HG02623 (cell line): Measurements from ENCODE around the gene DCC.

Experiments used
- ATAC-seq: cut with Tn5 transposase; IDR thresholded peaks from one replicate; pipeline ENCODE4 v1.9.1; 2021; ENCODE audit warnings: moderate library complexity; ENCODE audit not compliant: unreplicated experiment

The DCC gene

DNA sequence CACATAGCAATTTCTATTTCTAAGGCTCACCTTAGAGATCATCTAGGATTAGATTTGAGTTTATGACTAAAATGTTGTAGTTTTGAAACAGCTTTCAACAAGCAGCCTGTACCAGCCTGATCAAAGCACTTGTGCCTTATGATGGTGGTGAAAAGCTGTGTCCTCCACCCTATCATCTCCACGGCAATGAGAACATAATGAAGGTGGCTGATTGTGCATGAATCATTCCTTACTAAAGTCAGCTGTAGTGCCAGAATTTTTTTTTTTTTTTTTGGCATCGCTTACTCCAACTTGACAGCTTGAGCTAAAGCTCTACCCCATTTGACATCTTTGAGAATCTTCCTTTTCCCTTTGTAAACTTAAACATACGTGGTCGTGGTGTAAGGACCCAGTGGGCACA, 86.0 kb downstream of the DCC start:
- ATAC-seq: no peak

DNA sequence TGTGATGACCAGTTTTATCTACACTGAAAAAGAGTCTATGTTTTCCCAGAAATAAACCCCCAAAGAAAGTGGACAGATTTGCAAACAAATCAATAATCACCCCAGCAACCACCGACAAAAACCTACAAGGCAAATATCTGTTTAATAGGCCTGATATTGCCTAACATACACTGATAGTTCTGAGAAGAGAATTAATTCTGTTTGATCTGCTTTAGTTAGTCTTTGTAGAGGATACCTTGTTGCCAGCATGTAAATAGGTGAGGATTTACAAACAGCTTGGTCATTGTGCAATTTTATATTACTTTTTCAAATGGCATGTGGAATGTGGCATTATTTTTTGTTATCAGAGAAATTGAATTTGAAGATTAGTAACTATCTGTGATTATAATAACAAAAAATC, 86.5 kb downstream of the DCC start:
- ATAC-seq: no peak

DNA sequence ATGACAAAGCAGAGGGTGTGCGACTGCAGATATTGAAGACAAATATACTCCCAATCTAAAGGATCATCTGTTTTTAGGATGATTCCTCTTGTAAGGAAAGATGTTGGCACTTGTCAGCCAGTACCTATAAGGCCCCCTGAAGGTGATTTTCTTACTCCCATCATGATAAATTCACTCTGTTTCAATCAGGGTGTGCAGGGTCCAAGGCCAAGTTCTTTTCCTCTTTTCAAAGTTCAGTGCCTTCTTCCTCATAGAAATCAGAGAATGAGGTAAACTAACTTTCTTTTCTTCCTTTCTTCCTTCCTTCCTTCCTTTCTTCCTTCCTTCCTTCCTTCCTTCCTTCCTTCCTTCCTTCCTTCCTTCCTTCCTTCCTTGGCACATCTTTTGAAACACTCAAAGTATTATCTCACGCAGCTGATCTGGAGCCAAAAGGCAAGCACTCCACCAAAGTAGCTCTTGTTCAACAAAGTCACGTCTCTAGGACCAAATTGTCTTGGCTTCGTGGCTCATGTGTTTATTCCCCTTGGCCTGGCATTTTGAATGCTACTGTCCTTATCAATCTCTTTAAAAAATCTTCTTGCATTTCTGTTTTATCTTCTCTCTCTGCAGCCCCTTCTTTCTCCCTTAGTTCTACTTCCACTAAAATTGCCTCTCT, 87.7 kb downstream of the DCC start:
- ATAC-seq: no peak

DNA sequence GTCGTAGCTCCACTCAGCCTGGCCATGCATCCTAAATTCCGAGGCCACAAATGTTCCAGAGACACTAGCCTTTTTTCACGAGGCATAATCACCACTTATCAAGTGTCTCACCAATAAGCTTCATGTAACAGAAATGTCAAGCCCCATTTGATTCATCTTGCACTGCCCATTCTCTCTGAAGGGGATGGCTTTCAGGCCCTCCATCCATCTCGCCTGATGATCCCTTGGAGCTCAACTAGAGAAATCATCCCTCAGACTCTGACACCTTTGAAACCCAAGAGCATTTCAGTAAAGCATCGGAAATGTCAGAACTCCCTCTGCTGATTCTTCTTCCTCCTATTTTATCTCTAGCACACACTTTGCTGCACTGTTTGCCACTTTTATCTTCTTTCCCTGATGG, 91.7 kb downstream of the DCC start:
- no peak for ATAC-seq

DNA sequence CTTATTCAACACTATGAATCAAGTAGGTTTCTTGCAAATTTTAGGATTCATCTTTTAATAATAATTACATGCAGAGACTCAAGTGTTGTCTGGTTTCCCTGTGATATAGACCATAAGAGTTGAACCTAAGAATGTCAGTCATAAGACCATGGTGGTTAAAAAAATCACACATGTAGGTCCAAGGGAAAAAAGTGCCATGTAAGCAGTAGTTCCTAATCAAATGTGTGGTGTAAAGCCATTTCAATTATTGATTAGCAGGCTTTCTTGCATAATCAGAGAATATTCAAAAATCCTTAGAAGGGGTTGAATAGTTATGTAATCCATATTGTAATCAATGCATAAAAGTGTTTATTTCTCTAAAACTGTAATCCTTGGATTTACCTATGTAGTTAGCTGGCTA, 93.8 kb downstream of the DCC start:
- ATAC-seq: no peak

DNA sequence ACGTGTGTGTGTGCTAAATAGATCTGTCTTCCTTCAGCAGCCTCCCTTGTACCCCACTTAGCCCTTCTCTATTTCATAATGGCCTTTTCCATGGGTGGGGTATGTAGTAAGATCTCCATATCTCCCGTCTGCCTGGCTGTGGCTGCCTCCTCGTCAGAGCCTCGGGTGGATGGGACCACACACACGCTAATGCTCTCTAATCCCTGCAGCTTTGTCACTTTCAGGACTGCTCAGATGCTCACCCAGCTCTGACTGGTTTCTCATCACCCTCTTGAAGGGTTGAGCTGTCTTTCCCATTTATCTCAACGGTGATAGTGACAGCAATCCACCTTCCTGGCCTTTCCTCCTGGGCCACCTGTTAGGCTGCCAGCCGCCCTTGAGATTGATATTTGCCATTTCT, 95.3 kb downstream of the DCC start:
- no peak for ATAC-seq

DNA sequence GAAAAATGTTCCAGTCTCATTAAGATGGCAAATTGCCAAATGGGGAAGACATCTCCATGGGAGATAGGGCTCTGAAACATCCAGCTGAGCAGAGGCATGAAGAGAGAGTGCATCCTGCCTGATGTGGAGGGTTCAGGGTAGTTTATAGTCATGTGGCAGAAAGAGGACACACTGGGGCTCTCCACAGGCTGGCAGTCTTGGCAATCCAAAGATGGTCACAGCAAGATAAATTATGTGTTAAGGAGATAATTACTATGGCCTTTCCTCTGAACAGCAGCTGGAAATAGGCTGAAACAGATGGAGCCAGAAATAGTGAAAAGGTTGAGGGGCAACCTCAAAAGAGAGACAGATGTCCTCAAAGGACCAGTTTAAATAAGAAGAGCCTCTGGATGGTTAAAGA, 97.2 kb downstream of the DCC start:
- ATAC-seq: no peak

DNA sequence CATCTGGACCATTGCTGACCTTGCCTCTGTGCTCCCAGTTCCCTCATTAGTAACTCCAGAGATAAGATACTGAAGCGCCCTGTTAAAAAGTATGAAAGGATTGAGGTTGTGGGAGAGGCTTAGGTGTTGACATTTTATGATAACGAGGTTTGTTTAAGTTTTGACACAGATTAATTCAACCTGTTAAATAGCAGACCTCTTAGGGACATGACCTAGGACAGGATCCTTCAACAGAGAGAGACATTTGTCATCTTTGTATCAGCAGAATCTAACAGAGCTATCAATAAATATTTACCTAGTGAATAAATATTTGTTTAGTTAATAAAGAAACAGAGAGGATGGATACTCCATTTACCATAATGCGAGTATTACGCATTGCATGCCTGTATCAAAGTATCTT, 99.5 kb downstream of the DCC start:
- no peak for ATAC-seq

DNA sequence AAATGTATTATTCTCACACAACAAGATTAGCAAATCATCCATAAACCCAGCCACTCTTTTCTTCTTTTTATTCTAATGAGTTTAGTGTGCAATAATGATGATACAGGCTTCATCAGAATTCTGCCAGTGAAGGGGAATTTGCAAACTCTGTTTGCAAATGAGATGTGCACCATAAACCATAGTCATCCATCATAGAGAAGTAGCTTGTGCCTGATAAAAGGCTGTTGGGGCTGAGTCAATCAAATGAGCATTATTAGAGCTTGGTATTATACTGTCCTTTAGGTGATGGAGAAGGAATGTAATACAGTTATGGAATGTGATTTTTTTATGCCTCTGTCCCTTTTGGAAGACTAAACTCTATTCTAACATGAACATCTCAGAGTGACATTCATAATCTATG, 101.8 kb downstream of the DCC start:
- ATAC-seq: no peak

DNA sequence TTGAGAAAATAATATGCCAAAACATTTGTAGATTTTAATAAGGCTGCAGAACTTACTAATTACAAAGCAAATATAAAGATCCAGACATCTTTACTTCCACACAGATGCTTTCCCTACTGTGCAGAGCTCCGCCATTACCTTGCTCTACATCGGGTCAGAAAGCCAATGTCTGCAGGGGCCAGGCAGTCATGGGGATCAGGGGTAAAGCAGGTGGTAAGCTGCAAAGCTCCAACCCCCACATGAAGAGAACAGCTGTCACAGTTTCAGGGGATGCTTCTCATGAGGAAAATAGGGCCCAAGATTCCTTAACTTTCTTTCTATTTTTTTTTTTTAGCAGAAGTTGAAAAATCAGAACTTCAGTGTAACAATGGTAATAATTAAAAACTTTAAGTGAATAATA, 102.7 kb downstream of the DCC start:
- ATAC-seq: no peak

DNA sequence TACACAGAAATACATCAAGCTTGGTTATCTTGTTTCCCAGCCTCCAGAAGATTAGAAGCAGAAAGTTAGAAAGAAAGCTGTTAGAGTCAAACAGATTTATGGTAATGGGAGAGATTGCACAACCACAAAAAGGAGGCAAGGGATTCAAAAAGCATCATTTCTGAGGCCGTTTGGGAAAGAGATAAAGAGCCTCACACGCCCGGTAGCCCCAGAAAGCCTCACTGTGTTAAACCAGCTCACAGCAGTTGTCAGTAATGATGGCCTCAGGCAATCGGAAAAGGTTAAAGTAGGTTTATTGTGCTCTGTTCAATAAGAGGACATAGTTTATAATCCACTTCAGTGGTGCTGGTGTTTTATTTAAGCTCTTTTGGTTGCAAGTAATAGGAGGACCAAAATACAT, 111.3 kb downstream of the DCC start:
- ATAC-seq: no peak

DNA sequence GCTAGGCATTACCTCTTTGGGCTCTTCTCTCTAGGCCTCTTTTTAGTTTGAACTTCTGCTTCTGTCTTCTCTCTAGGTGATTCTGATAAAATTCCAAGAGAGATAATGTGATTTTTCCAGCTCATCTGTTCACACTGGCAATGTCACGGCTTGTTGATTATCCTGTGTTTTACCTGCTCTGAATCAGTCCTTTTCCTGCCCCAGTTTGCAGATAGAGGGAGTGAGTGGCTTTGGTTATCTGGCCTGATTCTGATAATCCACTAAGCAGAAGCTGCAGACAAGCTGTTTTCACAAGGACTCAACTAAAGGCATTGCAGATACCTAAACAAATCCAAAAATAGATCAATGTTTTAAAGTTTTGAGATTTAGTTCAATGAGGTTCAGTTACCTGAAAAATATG, 111.9 kb downstream of the DCC start:
- no peak for ATAC-seq

DNA sequence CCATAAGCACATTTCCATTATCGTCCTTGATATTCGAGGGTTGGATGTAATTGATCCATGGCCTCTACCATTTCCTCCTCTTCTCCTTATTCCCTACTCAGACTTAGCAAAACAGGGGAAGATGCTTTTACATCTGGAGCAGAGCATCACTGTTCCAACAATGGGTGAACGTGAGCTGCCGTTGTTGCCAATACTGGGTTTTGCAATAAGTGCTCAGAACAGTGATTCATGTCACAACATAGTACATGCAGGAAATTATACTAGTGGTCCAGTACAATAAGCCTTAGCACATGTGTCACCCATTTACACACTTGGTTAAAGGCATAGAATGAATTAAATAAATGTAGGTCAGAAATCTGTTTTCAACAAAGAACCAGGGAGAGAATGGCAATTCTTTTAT, 112.4 kb downstream of the DCC start:
- ATAC-seq: no peak

DNA sequence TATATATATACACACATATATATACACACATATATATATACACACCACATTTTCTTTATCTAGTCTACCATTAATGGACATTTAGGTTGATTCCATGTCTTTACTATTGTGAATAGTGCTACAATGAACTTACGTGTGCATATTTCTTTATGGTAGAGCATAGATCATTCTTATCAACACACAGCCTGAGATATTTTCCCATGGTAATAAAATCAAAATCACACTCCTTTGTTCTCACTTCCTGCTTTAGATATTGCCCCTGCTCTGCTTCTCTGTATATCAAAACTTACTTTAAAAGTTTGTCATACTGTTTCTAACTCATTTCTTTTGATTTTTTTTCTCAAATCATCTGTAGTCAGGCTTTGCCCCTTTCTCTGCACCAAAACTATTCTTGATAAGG, 119.9 kb downstream of the DCC start:
- no peak for ATAC-seq

DNA sequence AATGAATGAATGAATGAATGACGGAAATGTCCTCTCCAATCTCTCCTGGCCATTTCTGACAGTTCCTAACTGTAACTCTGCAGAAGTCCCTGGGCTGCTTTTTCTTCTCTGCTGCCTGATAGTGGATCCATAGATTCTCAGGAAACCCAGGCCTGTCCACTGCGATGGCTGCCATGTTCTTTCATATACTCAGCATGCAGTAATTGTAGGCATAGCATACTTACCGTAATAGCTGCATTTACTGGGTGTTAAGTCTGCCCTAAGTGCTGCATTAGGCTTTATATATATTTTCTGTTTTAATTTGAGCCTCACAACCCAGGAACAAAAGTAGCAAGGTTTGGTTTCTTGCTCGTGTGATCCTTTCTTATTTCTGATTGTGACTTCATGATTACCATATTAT, 122.9 kb downstream of the DCC start:
- no peak for ATAC-seq

DNA sequence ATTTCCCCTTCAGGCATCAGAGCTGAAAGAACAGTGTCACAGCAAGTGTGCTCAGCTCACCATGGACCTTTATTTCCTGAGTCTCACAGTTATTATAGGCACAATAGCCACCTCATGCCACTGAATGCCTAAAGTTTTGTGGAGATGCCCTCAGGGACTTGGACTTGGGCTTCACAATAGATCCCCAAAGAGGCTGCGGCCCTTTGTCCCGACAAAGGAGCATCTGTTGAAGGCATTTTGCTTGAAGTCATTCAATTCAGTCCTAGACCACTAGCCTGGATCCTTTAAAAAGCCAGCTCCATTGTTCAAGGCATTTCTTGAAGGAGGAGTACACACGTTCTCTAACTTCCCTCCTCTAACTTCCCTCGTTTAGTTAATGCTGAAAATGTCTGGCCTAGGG, 125.4 kb downstream of the DCC start:
- ATAC-seq: no peak

DNA sequence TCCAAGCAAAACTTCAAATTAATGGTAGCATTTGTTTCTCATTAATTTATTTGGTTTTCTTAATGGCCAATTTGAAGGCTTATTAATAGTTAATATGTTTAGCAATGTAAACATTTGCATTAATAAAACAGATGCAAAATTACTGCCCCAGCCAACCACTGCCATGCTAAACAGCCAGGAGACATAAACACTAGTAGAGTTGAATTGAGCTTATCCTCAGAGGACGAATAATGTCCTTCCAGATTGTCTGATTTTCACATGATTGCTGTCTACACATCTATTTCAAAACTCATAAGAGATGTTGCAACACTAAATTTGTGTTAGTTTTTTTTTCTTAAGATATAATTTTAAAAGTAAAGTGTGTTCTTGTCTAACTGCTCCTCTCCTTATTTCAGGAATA, 128.5 kb downstream of the DCC start:
- no peak for ATAC-seq

DNA sequence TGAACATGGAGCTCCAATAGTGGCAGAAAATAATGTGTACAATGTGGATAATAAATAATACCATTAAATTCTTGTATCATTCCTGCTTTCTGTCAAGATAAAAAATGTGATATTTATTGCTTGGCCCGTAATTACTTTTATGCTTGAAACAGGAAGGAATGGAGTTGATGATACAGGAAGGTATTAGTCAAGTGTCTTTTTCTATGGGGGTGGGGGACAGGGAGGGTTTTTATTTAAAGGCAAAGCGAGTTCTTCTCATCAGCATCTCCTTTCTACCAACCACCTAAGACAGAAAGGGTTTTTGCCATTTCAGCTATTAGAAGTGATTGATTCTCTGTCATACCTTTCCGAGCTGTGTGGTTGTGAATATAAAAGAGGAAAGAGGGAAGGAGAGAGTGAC, 135.3 kb downstream of the DCC start:
- no peak for ATAC-seq

DNA sequence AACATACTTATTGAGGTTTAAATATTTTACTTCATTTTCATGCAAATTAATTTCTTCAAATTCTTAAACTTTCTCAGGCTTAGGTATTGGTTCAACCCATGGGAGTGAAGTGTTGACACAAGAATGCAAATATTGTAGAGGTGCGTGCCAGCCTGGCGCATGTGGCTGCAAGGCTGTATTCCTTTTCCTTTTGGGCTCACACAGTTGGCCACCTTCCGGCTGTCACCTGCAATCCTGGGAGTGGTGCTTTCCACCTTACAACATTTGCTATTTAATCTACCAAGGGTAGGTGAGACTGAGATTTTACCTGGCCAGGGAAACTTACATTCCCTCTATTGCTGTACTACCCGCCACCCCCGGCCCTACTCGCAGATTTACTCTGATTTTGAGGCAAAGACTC, 141.1 kb downstream of the DCC start:
- no peak for ATAC-seq

DNA sequence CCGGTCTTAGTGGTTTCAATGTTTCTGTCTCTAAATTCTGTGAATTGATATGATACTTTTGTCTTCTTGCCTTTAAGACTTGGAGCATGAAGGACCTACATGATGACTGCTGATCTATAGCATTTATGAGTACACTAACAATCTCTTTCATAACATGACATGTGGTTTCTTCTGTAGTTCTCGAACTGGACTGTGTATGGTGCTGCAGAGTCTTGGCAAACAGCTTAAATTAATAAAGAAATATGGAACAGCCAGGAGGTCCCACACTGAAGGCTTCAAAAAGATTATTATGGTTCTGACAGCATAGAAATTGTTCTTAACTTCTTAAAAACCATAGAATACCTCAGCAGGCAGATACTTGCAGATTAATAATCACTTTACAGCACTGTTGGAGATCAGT, 145.0 kb downstream of the DCC start:
- no peak for ATAC-seq

DNA sequence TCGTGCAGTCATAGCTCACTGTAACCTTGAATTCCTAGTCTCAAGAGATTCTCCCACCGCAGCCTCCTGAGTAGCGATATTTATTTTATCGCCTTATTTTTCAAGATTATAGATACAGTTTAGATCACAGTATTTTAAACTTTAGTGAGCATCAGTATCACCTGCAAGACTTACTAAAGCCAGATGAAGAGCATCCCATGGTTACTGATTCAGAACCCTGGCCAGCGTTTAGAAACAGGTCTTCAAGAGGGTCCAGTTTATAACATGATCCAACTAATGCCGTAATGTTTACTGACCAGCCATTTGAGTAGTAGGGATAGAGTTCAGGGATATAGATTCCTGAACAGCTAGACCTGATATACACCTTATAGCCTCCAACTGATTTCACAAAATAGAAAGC, 146.1 kb downstream of the DCC start:
- no peak for ATAC-seq

DNA sequence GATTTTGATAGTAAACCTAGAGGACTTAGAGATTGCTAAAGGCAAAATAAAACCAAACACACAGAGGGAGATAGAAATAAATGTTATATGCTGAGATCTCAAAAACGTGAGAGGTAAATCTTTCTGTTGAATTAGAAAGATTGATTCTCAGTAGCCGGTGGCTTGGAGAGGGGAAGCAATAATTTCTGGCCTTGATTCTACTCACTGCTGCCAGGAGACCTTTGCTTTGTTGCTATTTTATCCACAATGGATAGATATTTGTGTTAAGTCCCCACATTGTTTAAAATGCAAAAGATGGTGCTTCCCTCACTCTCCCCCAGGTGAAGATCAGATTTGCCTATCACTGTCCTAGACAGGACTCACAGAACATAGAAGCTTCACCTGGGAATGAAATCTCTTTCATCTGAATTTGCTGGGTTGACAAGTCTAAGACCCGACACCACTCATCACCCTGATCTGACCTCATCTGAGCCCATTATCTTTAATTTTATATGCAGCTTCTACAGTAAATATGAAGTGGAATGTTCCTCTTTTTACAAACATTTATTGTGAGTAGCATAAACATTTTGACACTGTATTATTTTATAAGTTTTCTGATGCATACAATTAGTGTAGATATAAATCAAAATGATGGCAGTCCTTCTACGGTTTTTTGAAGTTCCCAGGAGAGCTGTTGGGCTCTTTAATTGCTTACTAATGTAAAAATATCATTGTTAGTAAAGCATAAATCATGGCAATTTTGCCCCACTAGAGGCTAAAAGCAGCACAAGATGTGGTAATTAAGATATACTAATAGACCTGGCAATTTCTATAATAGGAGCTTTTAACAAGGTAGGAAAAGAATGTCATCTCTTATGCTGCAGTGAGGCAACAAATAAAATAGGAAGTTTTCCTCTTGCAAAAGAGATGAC, 149.7 kb downstream of the DCC start:
- no peak for ATAC-seq

DNA sequence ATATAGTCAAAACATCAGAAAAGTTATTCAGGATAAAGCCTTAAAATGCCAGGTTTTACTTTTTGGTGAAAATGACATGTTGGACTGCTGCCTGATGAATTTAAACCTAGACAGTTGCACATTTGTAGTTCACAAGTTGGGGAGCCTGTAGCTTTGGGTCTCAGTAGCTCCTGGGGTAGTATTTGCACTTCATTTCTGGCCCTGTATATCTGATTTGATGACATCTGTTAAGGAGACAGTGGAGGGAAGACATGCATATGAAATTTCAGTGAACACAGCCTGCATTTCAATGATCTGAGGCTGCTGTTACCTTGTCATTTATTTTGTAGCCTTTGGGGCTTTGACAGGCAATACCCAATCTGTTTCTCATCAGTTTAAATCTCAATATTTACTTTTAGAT, 156.4 kb downstream of the DCC start:
- ATAC-seq: no peak
